NCI-H1092 (cell line): Measurements from ENCODE around the gene HIVEP3.
"Not testable (repeated sequence)": the region's sequence is repeated elsewhere in the genome, so short reads cannot be mapped to it uniquely, and the experiment has no call there.

Experiments
- DNase-seq: peaks from one replicate; lab custom pipeline; 2025; lab: John Stamatoyannopoulos, UW

The HIVEP3 gene

GRCh38 chr1:41711581-41711980 lies 207.1 kb downstream of the HIVEP3 start:
- no peak for DNase-seq

GRCh38 chr1:41710980-41711379 lies 207.7 kb downstream of the HIVEP3 start:
- no peak for DNase-seq

- DNase-seq = no peak
These were observed 208.8 kb downstream of the HIVEP3 start for GRCh38 chr1:41709873-41710272.

DNA sequence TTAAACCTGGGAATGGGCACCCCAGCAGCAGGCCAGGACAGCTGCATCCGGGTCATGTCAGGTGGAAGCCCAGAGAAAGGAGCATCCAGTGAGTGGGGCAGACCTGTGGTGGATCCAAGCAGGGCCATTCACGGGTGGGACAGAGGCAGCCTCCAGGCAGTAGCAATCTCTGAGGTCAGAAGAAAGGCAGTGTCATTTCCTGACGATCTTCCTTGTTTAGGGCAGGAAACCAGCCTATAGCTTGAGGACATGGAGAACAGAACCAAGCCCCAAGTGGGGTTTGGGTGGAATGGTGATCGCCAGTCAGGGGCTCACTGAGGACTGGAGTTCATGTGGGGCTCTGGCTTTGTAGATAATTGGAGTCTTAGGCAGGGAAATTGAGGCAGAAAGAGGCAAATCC lies 209.4 kb downstream of the HIVEP3 start:
- DNase-seq = no peak

DNA sequence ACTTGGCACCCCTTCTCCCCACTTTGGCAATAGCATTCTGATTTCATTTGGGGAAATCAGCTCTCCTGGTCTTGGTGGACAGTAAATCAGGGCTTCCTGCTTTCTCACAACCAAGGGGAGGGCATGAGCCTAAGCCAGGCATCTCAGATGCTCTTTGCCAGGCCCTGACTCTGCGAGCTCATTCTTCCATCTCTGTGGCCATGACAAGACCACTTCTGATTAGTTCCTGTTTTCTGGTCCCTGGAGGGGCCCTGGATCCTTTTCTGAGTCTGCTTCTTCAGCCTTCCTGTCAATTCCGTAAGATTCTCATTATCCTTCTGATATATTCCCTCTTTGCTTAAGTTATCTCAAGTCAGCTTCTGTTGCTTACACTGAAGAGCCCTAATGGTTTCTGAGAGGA lies 210.4 kb downstream of the HIVEP3 start:
- no peak for DNase-seq

GRCh38 chr1:41707793-41708192 lies 210.9 kb downstream of the HIVEP3 start:
- no peak for DNase-seq

DNA sequence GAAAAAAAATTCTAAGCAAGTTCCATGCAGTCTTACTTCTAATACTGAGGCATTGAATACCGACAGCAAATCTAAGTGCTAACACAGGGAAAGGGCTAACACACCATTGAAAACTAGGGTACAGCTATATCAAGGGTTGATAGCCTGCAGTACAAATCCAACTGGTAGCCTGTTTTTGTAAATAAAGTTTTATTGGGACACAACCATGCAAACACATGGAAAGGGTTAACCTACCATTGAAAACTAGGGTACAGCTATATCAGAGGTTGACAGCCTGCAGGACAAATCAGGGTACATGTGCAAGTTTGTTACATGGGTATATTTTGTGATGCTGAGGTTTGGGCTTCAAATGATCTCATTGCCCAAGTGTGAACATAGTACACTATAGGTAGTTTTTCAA lies 212.9 kb downstream of the HIVEP3 start:
- no peak for DNase-seq

DNA sequence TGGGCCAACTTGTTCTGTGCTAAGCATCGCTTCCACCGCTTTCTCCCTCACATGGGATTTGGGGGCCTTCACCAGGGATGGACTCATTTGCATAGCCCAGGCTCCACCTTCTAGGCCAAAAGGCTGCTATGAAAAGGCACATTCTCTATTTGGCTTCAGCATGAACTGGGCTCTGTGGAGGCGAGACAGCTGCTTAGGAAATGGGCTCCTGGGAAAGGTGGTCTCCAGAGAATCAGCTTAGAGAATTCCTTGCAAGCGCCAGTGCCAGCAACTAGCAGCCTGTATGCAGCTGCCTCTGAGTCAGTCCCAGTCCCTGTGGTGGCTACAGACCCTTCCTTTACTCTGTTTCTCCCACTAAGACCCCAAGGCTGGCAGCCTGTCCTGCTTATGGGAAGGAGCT lies 214.5 kb downstream of the HIVEP3 start:
- DNase-seq = no peak

- no peak for DNase-seq
These were observed 216.0 kb downstream of the HIVEP3 start for GRCh38 chr1:41702771-41703170.

GRCh38 chr1:41700986-41701535 lies 217.7 kb downstream of the HIVEP3 start:
- no peak for DNase-seq

GRCh38 chr1:41700581-41700980 lies 218.1 kb downstream of the HIVEP3 start:
- DNase-seq = no peak

GRCh38 chr1:41699861-41700248 lies 218.9 kb downstream of the HIVEP3 start:
- DNase-seq = no peak

DNA sequence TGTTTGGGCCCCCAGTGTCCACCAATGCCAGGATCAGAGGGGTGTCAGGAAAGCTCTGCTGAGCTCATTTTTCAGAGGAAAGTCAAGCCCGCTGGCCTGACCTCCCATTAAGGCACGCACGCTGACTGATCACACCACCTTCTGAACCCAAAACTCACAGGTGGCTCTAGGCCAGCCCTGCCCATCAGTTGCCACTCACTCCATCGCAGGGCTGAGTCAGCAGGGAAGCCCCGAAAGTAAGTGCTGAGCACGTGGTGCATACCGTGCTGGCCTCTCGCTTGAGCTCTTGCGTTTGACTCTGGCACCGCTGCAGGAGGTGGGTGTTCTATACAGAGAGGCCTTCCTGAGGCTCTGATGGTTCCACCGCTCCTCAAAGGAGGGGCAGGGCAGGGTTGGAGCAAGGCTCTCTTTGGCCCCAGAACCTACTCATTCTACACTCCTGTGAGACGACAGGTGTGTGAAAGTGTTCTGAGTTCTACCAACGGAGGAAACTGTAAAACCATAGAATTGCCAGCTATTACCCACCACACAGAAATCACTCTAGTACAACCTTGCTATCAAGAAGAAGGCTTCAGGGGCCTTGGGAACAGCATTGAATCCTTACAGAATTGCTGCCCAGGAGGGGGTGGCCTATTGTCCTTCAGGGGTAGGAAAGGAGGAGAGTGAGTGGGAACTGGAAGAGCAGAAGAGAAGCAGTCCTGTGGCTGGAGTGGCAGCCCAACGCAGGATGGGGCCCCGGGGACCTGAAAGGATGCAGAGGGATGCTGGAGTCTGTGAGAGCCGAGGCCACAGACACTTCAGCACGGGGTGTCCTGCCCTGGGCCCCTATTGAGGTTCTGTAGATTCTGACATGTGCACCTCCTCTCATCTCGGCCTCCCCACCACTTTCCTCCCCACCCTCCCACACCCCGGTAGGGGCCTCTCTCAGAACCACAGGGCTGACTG lies 219.5 kb downstream of the HIVEP3 start:
- DNase-seq = no peak

GRCh38 chr1:41696381-41696780 lies 222.3 kb downstream of the HIVEP3 start:
- DNase-seq = no peak

GRCh38 chr1:41695118-41695745 lies 223.5 kb downstream of the HIVEP3 start:
- peak; percentile 54 for DNase-seq

DNA sequence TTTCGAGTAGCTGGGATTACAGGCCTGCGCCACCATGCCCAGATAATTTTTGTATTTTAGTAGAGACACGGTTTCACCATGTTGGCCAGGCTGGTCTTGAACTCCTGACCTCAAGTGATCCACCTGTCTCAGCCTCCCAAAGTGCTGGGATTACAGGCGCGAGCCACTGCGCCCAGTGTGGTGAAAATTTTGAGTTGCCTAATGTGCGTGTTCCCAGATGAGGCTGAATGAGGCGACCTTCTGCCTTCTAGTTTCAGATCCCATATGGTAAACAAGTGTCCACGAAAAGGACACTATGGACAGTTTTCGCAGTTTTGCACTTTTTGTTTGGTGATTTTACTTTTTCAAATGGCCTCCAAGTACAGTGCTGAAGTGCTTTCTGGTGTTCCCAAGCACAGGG lies 226.8 kb downstream of the HIVEP3 start:
- not testable (repeated sequence) for DNase-seq

DNA sequence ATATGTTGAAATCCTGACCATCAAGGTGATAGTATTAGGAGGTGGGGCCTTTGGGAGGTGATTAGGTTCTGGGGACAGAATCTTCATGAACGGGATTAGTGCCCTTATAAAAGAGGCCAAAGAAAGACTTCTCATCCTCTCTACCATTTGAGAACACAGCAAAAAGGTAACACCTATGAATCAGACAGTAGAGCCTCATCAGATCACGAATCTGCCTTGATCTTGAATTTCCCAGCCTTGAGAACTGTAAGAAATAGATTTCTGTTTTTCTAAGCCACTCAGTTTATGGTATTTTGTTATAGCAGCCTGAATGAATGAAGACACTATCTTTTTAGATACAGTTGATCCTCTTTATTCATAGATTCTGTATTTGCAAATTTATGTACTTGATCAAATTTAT lies 227.3 kb downstream of the HIVEP3 start:
- DNase-seq = no peak

GRCh38 chr1:41690331-41690730 lies 228.4 kb downstream of the HIVEP3 start:
- DNase-seq = no peak

DNA sequence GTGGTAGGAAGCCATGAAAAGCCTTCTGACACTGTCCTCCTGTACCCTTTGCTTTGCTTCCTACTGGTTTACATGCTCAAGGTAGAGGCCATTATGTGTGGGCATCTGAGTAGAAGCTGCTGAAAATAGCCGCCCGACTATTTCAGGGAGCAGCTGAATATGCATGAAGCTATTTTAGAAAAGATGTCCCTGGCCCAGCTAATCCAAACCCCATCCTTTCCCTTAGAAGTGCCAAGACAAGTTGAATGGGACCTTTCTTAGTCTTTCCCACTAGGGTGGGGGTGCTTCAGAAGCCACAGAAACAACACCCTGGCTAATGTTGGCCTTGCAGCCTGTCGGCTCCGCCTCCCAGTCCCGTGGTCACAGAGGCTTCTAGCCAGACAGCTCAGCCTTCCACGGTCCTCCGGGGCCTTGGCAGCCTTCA lies 229.2 kb downstream of the HIVEP3 start:
- DNase-seq = no peak

DNA sequence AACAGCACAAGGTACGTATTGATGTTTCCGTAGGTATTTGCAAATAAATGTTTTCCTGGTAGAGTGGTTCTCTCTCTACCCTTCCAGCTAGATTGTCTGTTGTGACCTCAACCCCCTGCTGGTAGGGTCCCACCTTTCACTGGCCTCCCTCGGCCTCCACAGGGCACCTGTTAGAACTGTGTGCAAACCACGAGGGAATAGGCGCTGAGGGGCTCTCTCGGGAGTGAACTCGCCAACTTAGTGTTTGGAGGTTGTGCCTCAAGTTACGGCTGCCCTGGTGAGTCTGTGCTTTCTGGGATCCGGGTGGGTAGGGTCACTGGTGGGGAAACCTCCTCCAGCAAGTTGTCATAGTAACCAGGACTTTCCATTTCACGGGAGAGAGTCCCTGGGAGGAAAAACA lies 229.6 kb downstream of the HIVEP3 start:
- no peak for DNase-seq

DNA sequence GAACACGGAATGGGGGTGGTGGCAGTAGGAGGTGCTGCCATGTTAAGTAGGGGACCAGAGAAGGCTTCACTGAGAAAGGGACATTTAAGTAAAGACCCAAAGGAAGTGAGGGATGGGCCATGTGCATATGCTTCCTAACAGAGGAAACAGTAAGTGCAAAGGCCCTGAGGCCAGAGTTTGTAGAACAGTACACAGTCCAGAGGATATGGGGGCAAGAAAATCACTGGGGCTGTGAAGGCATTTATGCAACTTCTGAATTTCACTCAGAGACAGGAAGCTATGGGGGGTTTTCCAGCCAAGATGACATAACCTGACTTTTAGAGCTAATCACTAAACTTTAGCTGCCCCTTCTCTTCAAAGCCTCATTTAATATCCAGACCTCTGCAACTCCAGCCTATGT lies 231.7 kb downstream of the HIVEP3 start:
- no peak for DNase-seq

GRCh38 chr1:41683681-41684500 lies 234.8 kb downstream of the HIVEP3 start:
- DNase-seq = no peak
